Keratinocyte (primary cell): Measurements from ENCODE around the gene DDIT4L. TPM values are rescaled to one million over a fixed set of nuclear protein-coding genes. Genes with fewer than 3 reads are reported as not detected.

ENCODE experiments used
- DNase-seq: peaks from one replicate; pipeline ENCODE4 v3.0.0-alpha.2; 2011; ENCODE audit warnings: low read depth, missing footprints, low spot score
- FAIRE-seq: peaks from 2 replicates; lab custom pipeline; 2011; peaks lifted over from hg19 to GRCh38; lab: Jason Lieb, UNC
- H2AFZ ChIP-seq: 2 replicates; pipeline ENCODE4 v1.6.0; 2012; ENCODE audit warnings: low read length, control low read depth, inconsistent platforms; ENCODE audit not compliant: control insufficient read depth
- H3K27ac ChIP-seq: 2 replicates; pipeline ENCODE4 v1.5.1; 2011; ENCODE audit warnings: low read length; ENCODE audit not compliant: control insufficient read depth, insufficient read depth
- H3K27me3 ChIP-seq: 3 replicates; pipeline ENCODE4 v1.6.0; 2011; ENCODE audit warnings: low read length; ENCODE audit not compliant: control insufficient read depth, insufficient read depth; ENCODE audit errors: extremely low read depth
- H3K36me3 ChIP-seq, 2 experiments: 2 replicates in 1 of 2; 3 replicates in 1 of 2; pipeline ENCODE4 v1.5.1; 2011; ENCODE audit warnings: low read length in 2 of 2, mild to moderate bottlenecking in 1 of 2; ENCODE audit not compliant: control insufficient read depth in 2 of 2, insufficient read depth in 2 of 2; ENCODE audit errors: extremely low read depth in 1 of 2
- H3K4me1 ChIP-seq: 3 replicates; pipeline ENCODE4 v1.5.1; 2011; ENCODE audit warnings: low read length; ENCODE audit not compliant: control insufficient read depth, insufficient read depth; ENCODE audit errors: extremely low read depth
- H3K4me2 ChIP-seq: 3 replicates; pipeline ENCODE4 v1.6.0; 2011; ENCODE audit warnings: low read depth, low read length; ENCODE audit not compliant: control insufficient read depth, insufficient read depth; ENCODE audit errors: extremely low read depth
- H3K4me3 ChIP-seq, 3 experiments: fragments of 200-600 bp in 1 of 3; sonication (generic) in 1 of 3; 2 replicates in 2 of 3; 3 replicates in 1 of 3; pipeline ENCODE4 v1.5.1; 2011 to 2016; ENCODE audit warnings: low read length in 3 of 3, mild to moderate bottlenecking in 3 of 3, control low read depth in 2 of 3, inconsistent platforms in 1 of 3, low read depth in 1 of 3, mixed read lengths in 1 of 3, mixed run types in 1 of 3, moderate library complexity in 1 of 3; ENCODE audit not compliant: control insufficient read depth in 2 of 3, insufficient read depth in 2 of 3; ENCODE audit errors: extremely low read depth in 1 of 3
- H3K79me2 ChIP-seq: 2 replicates; pipeline ENCODE4 v1.6.0; 2012; ENCODE audit warnings: low read length; ENCODE audit not compliant: control insufficient read depth, insufficient read depth
- H3K9ac ChIP-seq: 3 replicates; pipeline ENCODE4 v1.6.0; 2011; ENCODE audit warnings: low read length; ENCODE audit not compliant: control insufficient read depth, insufficient read depth; ENCODE audit errors: extremely low read depth
- H3K9me1 ChIP-seq: 3 replicates; pipeline ENCODE4 v1.6.0; 2011; ENCODE audit warnings: low read length; ENCODE audit not compliant: control insufficient read depth, insufficient read depth; ENCODE audit errors: extremely low read depth
- H3K9me3 ChIP-seq: 2 replicates; pipeline ENCODE4 v1.5.1; 2012; ENCODE audit warnings: low read depth, low read length; ENCODE audit not compliant: control insufficient read depth
- H4K20me1 ChIP-seq: 3 replicates; pipeline ENCODE4 v1.6.0; 2011; ENCODE audit warnings: low read length; ENCODE audit not compliant: control insufficient read depth, insufficient read depth; ENCODE audit errors: extremely low read depth
- CTCF ChIP-seq, 3 experiments: IDR thresholded peaks in 1 of 3; conservative IDR thresholded peaks in 1 of 3; optimal IDR thresholded peaks in 1 of 3; 2 replicates in 2 of 3; 3 replicates in 1 of 3; pipeline versions ENCODE3 to v1.5.1; 2011; ENCODE audit warnings: low read length in 3 of 3, mild to moderate bottlenecking in 3 of 3, moderate library complexity in 2 of 3, control low read depth in 1 of 3, inconsistent platforms in 1 of 3; ENCODE audit not compliant: insufficient read depth in 2 of 3; ENCODE audit errors: extremely low read depth in 1 of 3
- EZH2 ChIP-seq: IDR thresholded peaks from one replicate; pipeline ENCODE4 v1.6.1; 2012; ENCODE audit warnings: inconsistent platforms, mild to moderate bottlenecking, low read length, moderate library complexity
- dilution Hi-C: fragments of 300-500 bp; cut with MboI; formaldehyde crosslinking; loops from one replicate; pipeline ENCODE4 v1.7.0; 2020; ENCODE audit warnings: low sequenced_read_pairs; ENCODE audit not compliant: extremely low pct_ligation_motif_present
- polyA plus RNA-seq, 5 experiments: library from polyadenylated mRNA; depleted of rRNA in 3 of 5; stranded (reverse) in 3 of 5; stranded (forward) in 1 of 5; unstranded in 1 of 5; fragments of >200 nt; gene quantifications; 1 replicate in 1 of 5; 2 replicates in 3 of 5; 3 replicates in 1 of 5; pipeline versions ENCODE4 v1.2.1 to v1.2.3, GENCODE V29; 2011 to 2012; ENCODE audit warnings: missing spikeins in 2 of 5, low read depth in 1 of 5, low replicate concordance in 1 of 5

The DDIT4L gene
- polyA plus RNA-seq, 1 donor (not counting 4 experiments of a cell fraction or from before 2014, with no cell fraction given), result 0.46 TPM

GRCh38 chr4:100168521-100168920, 21.7 kb downstream of the DDIT4L start:
- no peak for FAIRE-seq
- no peak overlapping the region for H3K9ac ChIP-seq
- no peaks in the 10 kb centered on the region for H4K20me1 ChIP-seq
- H3K36me3 ChIP-seq, result no peaks in the 10 kb centered on the region
- no peaks in the 10 kb centered on the region for H3K9me1 ChIP-seq
- H3K4me2 ChIP-seq, result no peak overlapping the region
- no peak overlapping the region for H3K27ac ChIP-seq
- DNase-seq, result no peak
- H3K27me3 ChIP-seq, result no peaks in the 10 kb centered on the region
- no peak for TF ChIP-seq CTCF (optimal IDR thresholded peaks at IDR 0.05 in 1 of 3, IDR thresholded peaks at IDR 0.05 in 1 of 3, conservative IDR thresholded peaks at IDR 0.05 in 1 of 3; ENCODE audit: extremely low read depth in 1 of 3, insufficient read depth in 2 of 3, low read length in 3 of 3)
- TF ChIP-seq EZH2, result no peak
- dilution Hi-C loops, result no loop called here
- no peaks in the 10 kb centered on the region for H3K9me3 ChIP-seq
- no peak overlapping the region for H3K4me3 ChIP-seq
- H2AFZ ChIP-seq, result no peak overlapping the region
- no peaks in the 10 kb centered on the region for H3K4me1 ChIP-seq
- no peaks in the 10 kb centered on the region for H3K79me2 ChIP-seq

GRCh38 chr4:100166297-100167039, 23.8 kb downstream of the DDIT4L start:
- Histone ChIP-seq H3K9me3 (peaks cover 2% of the 10 kb centered on the region), H2AFZ (no peak overlapping the region), H3K36me3 (no peaks in the 10 kb centered on the region), H3K4me2 (no peak overlapping the region), H3K4me1 (no peaks in the 10 kb centered on the region), H3K9me1 (no peaks in the 10 kb centered on the region), H3K27ac (no peak overlapping the region), H4K20me1 (no peaks in the 10 kb centered on the region), H3K79me2 (no peaks in the 10 kb centered on the region), H3K4me3 (no peak overlapping the region), H3K27me3 (no peaks in the 10 kb centered on the region), H3K9ac (no peak overlapping the region)
- TF ChIP-seq EZH2, result no peak
- no peak for TF ChIP-seq CTCF (optimal IDR thresholded peaks at IDR 0.05 in 1 of 3, IDR thresholded peaks at IDR 0.05 in 1 of 3, conservative IDR thresholded peaks at IDR 0.05 in 1 of 3; ENCODE audit: extremely low read depth in 1 of 3, insufficient read depth in 2 of 3, low read length in 3 of 3)
- DNase-seq (no peak), FAIRE-seq (no peak)
- dilution Hi-C loops, result no loop called here
